HepG2 (cell line): ENCODE results near the gene INSYN2B. TPM values are rescaled to one million over a fixed set of nuclear protein-coding genes. Genes with fewer than 3 reads are reported as not detected.

ENCODE experiments used
- ATAC-seq: fragments of 200-7000 bp; cut with Tn5 transposase; 3 replicates; pipeline ENCODE4 v1.9.1; 2020; ENCODE audit warnings: mild to moderate bottlenecking, moderate library complexity
- BruUV-seq: library from RNA; stranded (reverse); fragments of 400-500 nt; replicated peaks from 2 replicates; lab custom pipeline; 2021; lab: Mats Ljungman, UMichigan
- CTCF ChIA-PET: fragments of 300-600 bp; formaldehyde crosslinking; extraction: SDS; loops from one replicate; lab custom pipeline; 2021; ENCODE audit warnings: low total read pairs, inconsistent platforms, low intra/inter-chr PET ratio; lab: Yijun Ruan, JAX
- POLR2A ChIA-PET: fragments of 350-600 bp; sonication (Branson Sonifier 250); formaldehyde crosslinking; loops from one replicate; lab custom pipeline; 2020; ENCODE audit warnings: antibody characterized with exemption, inconsistent platforms; lab: Yijun Ruan, JAX
- DNase-seq: peaks from one replicate; pipeline ENCODE4 v3.0.0-alpha.2; 2015; ENCODE audit warnings: low spot score
- FAIRE-seq: peaks from 3 replicates; lab custom pipeline; 2011; peaks lifted over from hg19 to GRCh38; lab: Jason Lieb, UNC
- H2AFZ ChIP-seq: one replicate; pipeline ENCODE4 v1.6.1; 2011; ENCODE audit warnings: low read length, inconsistent platforms
- H3K27ac ChIP-seq: fragments of 300-600 bp; 3 replicates; pipeline ENCODE4 v1.8.0; 2011; ENCODE audit warnings: mixed run types, mild to moderate bottlenecking, mixed read lengths, low read length, inconsistent platforms; ENCODE audit not compliant: insufficient read depth; ENCODE audit errors: extremely low read length
- H3K27me3 ChIP-seq, 2 experiments: fragments of 200-600 bp in 1 of 2; 2 replicates in 1 of 2; 3 replicates in 1 of 2; pipeline versions ENCODE4 v1.6.0 to v1.8.0; 2011; ENCODE audit warnings: low read length in 2 of 2, mild to moderate bottlenecking in 2 of 2, moderate library complexity in 2 of 2, inconsistent platforms in 1 of 2; ENCODE audit not compliant: insufficient read depth in 2 of 2, control insufficient read depth in 1 of 2
- H3K36me3 ChIP-seq, 2 experiments: fragments of 200-600 bp in 1 of 2; replicated peaks in 1 of 2; 2 replicates in 1 of 2; 3 replicates in 1 of 2; pipeline versions ENCODE4 v1.5.1 to v1.8.0; 2011; ENCODE audit warnings: low read length in 2 of 2, inconsistent platforms in 1 of 2; ENCODE audit not compliant: insufficient read depth in 2 of 2, control insufficient read depth in 1 of 2
- H3K4me1 ChIP-seq: 2 replicates; pipeline ENCODE4 v1.5.1; 2012; ENCODE audit warnings: low read length, inconsistent platforms; ENCODE audit not compliant: insufficient read depth
- H3K4me2 ChIP-seq: 2 replicates; pipeline ENCODE4 v1.6.0; 2011; ENCODE audit warnings: low read depth, low read length, inconsistent platforms
- H3K4me3 ChIP-seq, 3 experiments: fragments of 200-600 bp in 1 of 3; sonication (generic), shearing (Covaris generic) in 1 of 3; replicated peaks in 1 of 3; 2 replicates each; pipeline ENCODE4 v1.5.1; 2011 to 2016; ENCODE audit warnings: low read length in 3 of 3, inconsistent platforms in 2 of 3, low read depth in 2 of 3, mild to moderate bottlenecking in 2 of 3, control low read depth in 1 of 3, mixed read lengths in 1 of 3; ENCODE audit not compliant: insufficient read depth in 1 of 3
- H3K79me2 ChIP-seq: one replicate; pipeline ENCODE4 v1.6.1; 2011; ENCODE audit warnings: low read length, inconsistent platforms; ENCODE audit not compliant: insufficient read depth
- H3K9ac ChIP-seq: 2 replicates; pipeline ENCODE4 v1.6.0; 2011; ENCODE audit warnings: mild to moderate bottlenecking, low read depth, low read length, inconsistent platforms; ENCODE audit not compliant: insufficient read depth
- H3K9me3 ChIP-seq: 2 replicates; pipeline ENCODE4 v1.5.1; 2012; ENCODE audit warnings: mild to moderate bottlenecking, low read length
- H4K20me1 ChIP-seq: 2 replicates; pipeline ENCODE4 v1.6.0; 2011; ENCODE audit warnings: inconsistent platforms, mild to moderate bottlenecking, low read length, moderate library complexity; ENCODE audit not compliant: insufficient read depth
- BRD4 ChIP-seq: sonication (generic); formaldehyde crosslinking; IDR thresholded peaks from 2 replicates; pipeline ENCODE4 v1.4.0; 2020; ENCODE audit warnings: missing genetic modification reagents
- CBX1 ChIP-seq: IDR thresholded peaks from one replicate; pipeline ENCODE4 v1.6.1; 2016; ENCODE audit warnings: antibody characterized with exemption, low read depth
- CHD2 ChIP-seq: IDR thresholded peaks from 2 replicates; pipeline ENCODE4 v1.6.1; 2011; ENCODE audit warnings: low read depth, low read length, improper control_type of control experiment
- KLF6 ChIP-seq: IDR thresholded peaks from 2 replicates; pipeline ENCODE4 v1.8.0; 2016; ENCODE audit warnings: missing biosample characterization, missing genetic modification reagents
- MIER2 ChIP-seq: IDR thresholded peaks from 2 replicates; pipeline ENCODE4 v1.6.1; 2016; ENCODE audit warnings: missing biosample characterization, missing genetic modification reagents
- MIER3 ChIP-seq: IDR thresholded peaks from 2 replicates; pipeline ENCODE4 v1.6.1; 2016; ENCODE audit warnings: missing compliant biosample characterization, borderline replicate concordance
- RBFOX2 ChIP-seq: fragments of 200-400 bp; formaldehyde crosslinking; IDR thresholded peaks from 2 replicates; pipeline ENCODE4 v1.6.1; 2017; ENCODE audit warnings: low read depth, mild to moderate bottlenecking, low read length
- SP2 ChIP-seq: sonication (generic); formaldehyde crosslinking; IDR thresholded peaks from 2 replicates; pipeline ENCODE4 v1.5.1; 2020; ENCODE audit warnings: mild to moderate bottlenecking, missing genetic modification reagents
- TBX2 ChIP-seq: sonication (generic); formaldehyde crosslinking; IDR thresholded peaks from 2 replicates; pipeline ENCODE4 v1.5.0; 2020; ENCODE audit warnings: missing genetic modification reagents, mild to moderate bottlenecking, borderline replicate concordance
- TMF1 ChIP-seq: sonication (generic); formaldehyde crosslinking; IDR thresholded peaks from 2 replicates; pipeline ENCODE4 v1.8.1; 2022; ENCODE audit warnings: low read depth, missing genetic modification reagents
- ZBTB7B ChIP-seq: sonication (generic); formaldehyde crosslinking; IDR thresholded peaks from 2 replicates; pipeline ENCODE4 v1.4.0; 2020; ENCODE audit warnings: missing genetic modification reagents
- ZNF431 ChIP-seq: sonication (generic); formaldehyde crosslinking; IDR thresholded peaks from 2 replicates; pipeline ENCODE4 v1.9.0; 2022; ENCODE audit warnings: missing genetic modification reagents, low read depth, mild to moderate bottlenecking, borderline replicate concordance
- ZNF781 ChIP-seq: sonication (generic); formaldehyde crosslinking; IDR thresholded peaks from 2 replicates; pipeline ENCODE4 v1.5.1; 2020; ENCODE audit warnings: borderline replicate concordance, mild to moderate bottlenecking, missing genetic modification reagents; ENCODE audit errors: not compliant biosample characterization
- WGBS: methylation state at CpG from one replicate; pipeline ENCODE4 v1.1.6; 2017; ENCODE audit warnings: low lambda C conversion rate; 5-methylcytosine and 5-hydroxymethylcytosine counted together
- in situ Hi-C: cut with HindIII; loops from 2 replicates; pipeline ENCODE4 v1.10.0; 2017; ENCODE audit warnings: low pct_unique_long_range_greater_than_20kb; ENCODE audit not compliant: extremely low pct_ligation_motif_present
- intact Hi-C: fragments of 100-400 bp; cut with micrococcal nuclease; formaldehyde crosslinking; loops from one replicate; pipeline ENCODE4 v1.10.0; 2022; ENCODE audit not compliant: unreplicated experiment
- polyA plus RNA-seq, 8 experiments: library from polyadenylated mRNA; depleted of rRNA in 3 of 8; stranded (reverse) in 7 of 8; unstranded in 1 of 8; fragments of >200 nt; fragmentation: Illumina TruSeq in 4 of 8; extraction: Trizol in 4 of 8; gene quantifications; 2 replicates each; pipeline versions ENCODE4 v1.2.1 to v1.2.3, GENCODE V29; 2011 to 2016; ENCODE audit warnings: low read depth in 4 of 8, missing spikeins in 1 of 8, mixed read lengths in 1 of 8; ENCODE audit not compliant: insufficient read depth in 1 of 8
- total RNA-seq, 5 experiments: library from RNA; depleted of rRNA; stranded (reverse); fragments of >200 nt; fragmentation: Illumina TruSeq; extraction: Trizol; gene quantifications; 2 replicates each; pipeline ENCODE4 v1.2.3, GENCODE V29; 2016; ENCODE audit warnings: low read depth in 1 of 5
- TF ChIP-seq, protein P1 (sequence below): IDR thresholded peaks from 2 replicates; pipeline ENCODE4 v1.6.1; 2016; ENCODE audit warnings: low read depth, control low read depth
- TF ChIP-seq, protein P2 (sequence below): sonication (generic); formaldehyde crosslinking; conservative IDR thresholded peaks from 2 replicates; pipeline ENCODE4 v1.4.0; 2020; ENCODE audit warnings: missing genetic modification reagents
- TF ChIP-seq, protein P3 (sequence below): sonication (generic); formaldehyde crosslinking; IDR thresholded peaks from 2 replicates; pipeline ENCODE4 v1.4.0; 2020; ENCODE audit warnings: missing genetic modification reagents
- TF ChIP-seq, protein P4 (sequence below): sonication (generic); formaldehyde crosslinking; IDR thresholded peaks from 2 replicates; pipeline ENCODE4 v1.4.0; 2020; ENCODE audit warnings: missing genetic modification reagents, low read depth, mild to moderate bottlenecking, borderline replicate concordance
- TF ChIP-seq, protein P5 (sequence below): sonication (generic); formaldehyde crosslinking; IDR thresholded peaks from 2 replicates; pipeline ENCODE4 v1.4.0; 2020; ENCODE audit warnings: mild to moderate bottlenecking, missing genetic modification reagents

The INSYN2B gene
- total and polyA plus RNA-seq, 2 of the 13 experiments (the other 11 are each of a cell fraction or from before 2014, with no cell fraction given): not detected

DNA sequence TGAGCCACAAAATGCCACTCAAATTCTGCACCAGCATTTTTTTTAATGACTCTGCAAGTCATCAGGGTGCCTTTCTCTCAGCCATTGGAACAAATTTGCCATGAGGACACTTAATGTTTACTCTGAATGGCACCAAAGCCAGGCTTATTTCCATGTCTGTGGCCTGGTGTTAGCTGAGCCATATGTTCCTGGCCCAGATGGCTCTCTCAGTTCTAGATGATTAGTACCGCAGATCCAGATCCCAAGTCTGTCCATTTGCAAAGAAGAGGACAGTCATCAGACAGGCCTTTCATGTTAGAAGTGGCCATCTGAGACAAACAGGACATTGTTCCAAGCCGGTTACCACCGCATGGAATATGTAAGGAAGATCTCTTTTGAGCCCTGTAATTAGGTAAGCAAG lies 70.3 kb downstream of the INSYN2B start:
- H3K9ac ChIP-seq: no peak overlapping the region
- ATAC-seq (no peak), FAIRE-seq (no peak), DNase-seq (no peak)
- WGBS: 0% methylated on average over 2 of the region's 3 CpGs
- in situ Hi-C loops (no loop called here), intact Hi-C loops (no loop called here)
- ChIA-PET CTCF (no interaction called here), POLR2A (no interaction called here)
- H3K4me2 ChIP-seq: no peak overlapping the region
- no peak for TF ChIP-seq MIER2 (CRISPR knock-in tag)
- TF ChIP-seq, protein P1, sequence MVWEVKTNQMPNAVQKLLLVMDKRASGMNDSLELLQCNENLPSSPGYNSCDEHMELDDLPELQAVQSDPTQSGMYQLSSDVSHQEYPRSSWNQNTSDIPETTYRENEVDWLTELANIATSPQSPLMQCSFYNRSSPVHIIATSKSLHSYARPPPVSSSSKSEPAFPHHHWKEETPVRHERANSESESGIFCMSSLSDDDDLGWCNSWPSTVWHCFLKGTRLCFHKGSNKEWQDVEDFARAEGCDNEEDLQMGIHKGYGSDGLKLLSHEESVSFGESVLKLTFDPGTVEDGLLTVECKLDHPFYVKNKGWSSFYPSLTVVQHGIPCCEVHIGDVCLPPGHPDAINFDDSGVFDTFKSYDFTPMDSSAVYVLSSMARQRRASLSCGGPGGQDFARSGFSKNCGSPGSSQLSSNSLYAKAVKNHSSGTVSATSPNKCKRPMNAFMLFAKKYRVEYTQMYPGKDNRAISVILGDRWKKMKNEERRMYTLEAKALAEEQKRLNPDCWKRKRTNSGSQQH (CRISPR knock-in tag): no peak
- TF ChIP-seq, protein P2, sequence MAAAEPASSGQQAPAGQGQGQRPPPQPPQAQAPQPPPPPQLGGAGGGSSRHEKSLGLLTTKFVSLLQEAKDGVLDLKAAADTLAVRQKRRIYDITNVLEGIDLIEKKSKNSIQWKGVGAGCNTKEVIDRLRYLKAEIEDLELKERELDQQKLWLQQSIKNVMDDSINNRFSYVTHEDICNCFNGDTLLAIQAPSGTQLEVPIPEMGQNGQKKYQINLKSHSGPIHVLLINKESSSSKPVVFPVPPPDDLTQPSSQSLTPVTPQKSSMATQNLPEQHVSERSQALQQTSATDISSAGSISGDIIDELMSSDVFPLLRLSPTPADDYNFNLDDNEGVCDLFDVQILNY (CRISPR knock-in tag): no peak
- TF ChIP-seq TMF1: no peak
- no peak for TF ChIP-seq TBX2 (CRISPR knock-in tag)
- TF ChIP-seq CBX1: no peak
- no peak for TF ChIP-seq ZBTB7B
- TF ChIP-seq CHD2: no peak
- no peak for TF ChIP-seq MIER3 (CRISPR knock-in tag)
- TF ChIP-seq ZNF431 (CRISPR knock-in tag): no peak
- TF ChIP-seq KLF6 (CRISPR knock-in tag): no peak
- TF ChIP-seq, protein P3, sequence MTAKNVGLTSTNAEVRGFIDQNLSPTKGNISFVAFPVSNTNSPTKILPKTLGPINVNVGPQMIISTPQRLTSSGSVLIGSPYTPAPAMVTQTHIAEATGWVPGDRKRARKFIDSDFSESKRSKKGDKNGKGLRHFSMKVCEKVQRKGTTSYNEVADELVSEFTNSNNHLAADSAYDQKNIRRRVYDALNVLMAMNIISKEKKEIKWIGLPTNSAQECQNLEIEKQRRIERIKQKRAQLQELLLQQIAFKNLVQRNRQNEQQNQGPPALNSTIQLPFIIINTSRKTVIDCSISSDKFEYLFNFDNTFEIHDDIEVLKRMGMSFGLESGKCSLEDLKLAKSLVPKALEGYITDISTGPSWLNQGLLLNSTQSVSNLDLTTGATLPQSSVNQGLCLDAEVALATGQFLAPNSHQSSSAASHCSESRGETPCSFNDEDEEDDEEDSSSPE (CRISPR knock-in tag): no peak
- TF ChIP-seq ZNF781 (CRISPR knock-in tag): no peak
- TF ChIP-seq RBFOX2: no peak
- TF ChIP-seq SP2 (CRISPR knock-in tag): no peak
- no peak for TF ChIP-seq BRD4 (CRISPR knock-in tag)
- TF ChIP-seq, protein P4, sequence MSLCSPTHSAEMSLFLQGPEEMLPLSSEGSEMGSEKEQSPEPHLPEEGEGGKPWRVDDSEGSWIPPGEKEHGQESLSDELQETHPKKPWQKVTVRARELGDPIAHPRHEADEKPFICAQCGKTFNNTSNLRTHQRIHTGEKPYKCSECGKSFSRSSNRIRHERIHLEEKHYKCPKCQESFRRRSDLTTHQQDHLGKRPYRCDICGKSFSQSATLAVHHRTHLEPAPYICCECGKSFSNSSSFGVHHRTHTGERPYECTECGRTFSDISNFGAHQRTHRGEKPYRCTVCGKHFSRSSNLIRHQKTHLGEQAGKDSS: no peak
- TF ChIP-seq, protein P5, sequence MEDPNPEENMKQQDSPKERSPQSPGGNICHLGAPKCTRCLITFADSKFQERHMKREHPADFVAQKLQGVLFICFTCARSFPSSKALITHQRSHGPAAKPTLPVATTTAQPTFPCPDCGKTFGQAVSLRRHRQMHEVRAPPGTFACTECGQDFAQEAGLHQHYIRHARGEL (CRISPR knock-in tag): no peak
- no peak overlapping the region for H3K4me3 ChIP-seq
- no peaks in the 10 kb centered on the region for H3K9me3 ChIP-seq
- H3K36me3 ChIP-seq: no peaks in the 10 kb centered on the region
- H3K79me2 ChIP-seq: no peaks in the 10 kb centered on the region
- H3K27me3 ChIP-seq: no peaks in the 10 kb centered on the region
- BruUV-seq: no TSS peak
- no peaks in the 10 kb centered on the region for H3K4me1 ChIP-seq
- no peaks in the 10 kb centered on the region for H4K20me1 ChIP-seq
- no peak overlapping the region for H2AFZ ChIP-seq
- no peak overlapping the region for H3K27ac ChIP-seq
